ENCODE data around the gene RWDD4.

- TF ChIP-seq CTCF (conservative IDR thresholded peaks at IDR 0.05; ENCODE audit: low read depth, low read length) (no peak), EZH2 (IDR thresholded peaks at IDR 0.05; ENCODE audit: low read length, unreplicated experiment) (no peak), EZH2phosphoT487 (IDR thresholded peaks at IDR 0.05; ENCODE audit: borderline replicate concordance, low read length) (no peak)
Observed at GRCh38 chr4:183624548-183624947, 34.4 kb downstream of the RWDD4 start.

All from PC-3 (cell line).